NCI-H2107 (cell line): Measurements from ENCODE around the gene BPIFA3.

Experiments used
- DNase-seq: peaks from one replicate; lab custom pipeline; 2025; lab: John Stamatoyannopoulos, UW

BPIFA3 gene

GRCh38 chr20:33224399-33224798 lies 7.2 kb downstream of the BPIFA3 start:
- DNase-seq: no peak

GRCh38 chr20:33229843-33230242 lies 12.7 kb downstream of the BPIFA3 start:
- no peak for DNase-seq

- no peak for DNase-seq
Measured at GRCh38 chr20:33231237-33231636, 14.1 kb downstream of the BPIFA3 start.

- no peak for DNase-seq
Measured at GRCh38 chr20:33232486-33233072, 15.4 kb downstream of the BPIFA3 start.

- no peak for DNase-seq
Measured at GRCh38 chr20:33233129-33233774, 16.1 kb downstream of the BPIFA3 start.

- DNase-seq: no peak
Measured at GRCh38 chr20:33234050-33234449, 16.9 kb downstream of the BPIFA3 start.

GRCh38 chr20:33235696-33236095 lies 18.5 kb downstream of the BPIFA3 start, which contains the start of gene BPIFA1:
TSS of gene BPIFA1 (plus strand) at chr20:33235996. CDS start at chr20:33237712, 1,716 bp downstream.
- no peak for DNase-seq

GRCh38 chr20:33236351-33236750 lies 19.2 kb downstream of the BPIFA3 start:
- no peak for DNase-seq

GRCh38 chr20:33237989-33238388 lies 20.8 kb downstream of the BPIFA3 start:
- DNase-seq: no peak

- DNase-seq: no peak
Measured at GRCh38 chr20:33239418-33239817, 22.3 kb downstream of the BPIFA3 start.

- DNase-seq: no peak
Measured at GRCh38 chr20:33239979-33240736, 23.0 kb downstream of the BPIFA3 start.

GRCh38 chr20:33240923-33241322 lies 23.8 kb downstream of the BPIFA3 start:
- DNase-seq: no peak

GRCh38 chr20:33242319-33243100 lies 25.4 kb downstream of the BPIFA3 start:
- DNase-seq: no peak

- DNase-seq: no peak
Measured at GRCh38 chr20:33246077-33246476, 28.9 kb downstream of the BPIFA3 start.

- no peak for DNase-seq
Measured at GRCh38 chr20:33249456-33249855, 32.3 kb downstream of the BPIFA3 start.

GRCh38 chr20:33250666-33251065 lies 33.5 kb downstream of the BPIFA3 start:
- DNase-seq: no peak

- no peak for DNase-seq
Measured at GRCh38 chr20:33251496-33251895, 34.3 kb downstream of the BPIFA3 start.

- DNase-seq: no peak
Measured at GRCh38 chr20:33252460-33252859, 35.3 kb downstream of the BPIFA3 start.

- DNase-seq: no peak
Measured at GRCh38 chr20:33255005-33255404, 37.9 kb downstream of the BPIFA3 start.

GRCh38 chr20:33257237-33257636 lies 40.1 kb downstream of the BPIFA3 start:
- no peak for DNase-seq

- no peak for DNase-seq
Measured at GRCh38 chr20:33259371-33259770, 42.2 kb downstream of the BPIFA3 start.

- DNase-seq: no peak
Measured at GRCh38 chr20:33261465-33261864, 44.3 kb downstream of the BPIFA3 start.
